Measurements from ENCODE around the gene HTR7.

- no peak for TF ChIP-seq CTCF (optimal IDR thresholded peaks at IDR 0.05 in 1 of 3, IDR thresholded peaks at IDR 0.05 in 1 of 3, conservative IDR thresholded peaks at IDR 0.05 in 1 of 3; ENCODE audit: extremely low read depth in 1 of 3, insufficient read depth in 2 of 3, low read length in 3 of 3)
- no peak for TF ChIP-seq EZH2 (IDR thresholded peaks at IDR 0.05; ENCODE audit: low read length)
Measured at GRCh38 chr10:90906596-90906995, 48.8 kb upstream of the HTR7 start.
